Pancreas (tissue), 10 donors: ENCODE measurements around the gene TCEAL2. TPM values are rescaled to one million over a fixed set of nuclear protein-coding genes. Genes with fewer than 3 reads are reported as not detected.
"Not testable (repeated sequence)": the region's sequence is repeated elsewhere in the genome, so short reads cannot be mapped to it uniquely, and the experiment has no call there.

Experiments
- ATAC-seq, 4 donors: fragments of 200-7000 bp; cut with Tn5 transposase; one replicate each; pipeline versions ENCODE4 v1.8.0 to v1.9.1; 2020; ENCODE audit warnings: mild to moderate bottlenecking in 4 of 4, moderate library complexity in 4 of 4
- DNase-seq, 6 donors: peaks; one replicate each; pipeline ENCODE4 v3.0.0-alpha.2; 2020
- FAIRE-seq: peaks from 2 replicates; lab custom pipeline; 2012; peaks lifted over from hg19 to GRCh38; lab: Jason Lieb, UNC
- H3K27ac ChIP-seq, 4 donors: fragments of 200-600 bp; sonication (generic); 1 replicate in 3 of 4; 2 replicates in 1 of 4; pipeline versions ENCODE4 v1.5.0 to v1.8.0; 2020
- H3K27me3 ChIP-seq, 4 donors: fragments of 200-600 bp; one replicate each; pipeline ENCODE4 v1.8.0; 2021
- H3K36me3 ChIP-seq, 3 donors: fragments of 200-600 bp; sonication (generic) in 1 of 3; one replicate each; pipeline versions ENCODE4 v1.5.0 to v1.8.0; 2020 to 2021
- H3K4me1 ChIP-seq, 3 donors: fragments of 200-600 bp; one replicate each; pipeline ENCODE4 v1.8.0; 2021
- H3K4me3 ChIP-seq, 4 donors: fragments of 200-600 bp; sonication (generic) in 2 of 4; one replicate each; pipeline versions ENCODE4 v1.5.0 to v1.8.0; 2020 to 2021
- H3K9me3 ChIP-seq, 4 donors: fragments of 200-600 bp; one replicate each; pipeline ENCODE4 v1.8.0; 2021
- WGBS, 2 donors: extraction: QIAGEN DNeasy Blood & Tissue Kit; methylation state at CpG; one replicate each; pipeline ENCODE4 v1.1.7; 2013; 5-methylcytosine and 5-hydroxymethylcytosine counted together
- intact Hi-C, 3 donors: fragments of 100-400 bp; cut with DNase I; formaldehyde crosslinking; loops; one replicate each; pipeline versions ENCODE4 v1.11.1 to v1.14.2; 2022
- polyA plus RNA-seq, 2 donors: library from polyadenylated mRNA; stranded (reverse); fragments of 200-250 nt; gene quantifications; one replicate each; pipeline ENCODE4 v1.2.3, GENCODE V29; 2013
- total RNA-seq, 6 donors: library from RNA; stranded (reverse); fragmentation: NEBNext Ultra II Directional in 4 of 6; extraction: Animal tissue kit (Norgen Biotek cat#: 25700) in 4 of 6; gene quantifications; one replicate each; pipeline versions ENCODE4 v1.2.1 to v1.2.4, GENCODE V29; 2021 to 2023
- TF ChIP-seq, protein P1 (sequence below), 4 donors: fragments of 200-600 bp; sonication (generic) in 3 of 4; IDR thresholded peaks; one replicate each; pipeline versions ENCODE4 v1.5.0 to v1.8.0; 2021; ENCODE audit warnings: antibody characterized with exemption in 4 of 4
- donor health status: healthy with polysubstance abuse.
- donor health status: DM: no; HTN: no; CAD: no; lungs with moderate emphysema.
- donor health status: DM: no; HTN: no; CAD: no.
- donor health status: control.
- donor health status: control.
- donor health status: Bipolar disorder and iron deficiency.
- donor health status: DM: yes; HTN: yes; CAD: no.
- donor health status: DM: no; HTN: no; CAD: no.
- donor health status: DM: no; HTN: no; CAD: no.
- donor health status: DM: yes; HTN: yes; CAD: no.

Gene TCEAL2
- total RNA-seq: 1 to 10 TPM in 4 of 6 donors, under 1 TPM in 2; 0.37 to 2.3 (median 1.4) TPM
- 10 to 100 TPM in 1 of 2 donors, 1 to 10 TPM in 1; 7.4 to 24.2 TPM for polyA plus RNA-seq

DNA sequence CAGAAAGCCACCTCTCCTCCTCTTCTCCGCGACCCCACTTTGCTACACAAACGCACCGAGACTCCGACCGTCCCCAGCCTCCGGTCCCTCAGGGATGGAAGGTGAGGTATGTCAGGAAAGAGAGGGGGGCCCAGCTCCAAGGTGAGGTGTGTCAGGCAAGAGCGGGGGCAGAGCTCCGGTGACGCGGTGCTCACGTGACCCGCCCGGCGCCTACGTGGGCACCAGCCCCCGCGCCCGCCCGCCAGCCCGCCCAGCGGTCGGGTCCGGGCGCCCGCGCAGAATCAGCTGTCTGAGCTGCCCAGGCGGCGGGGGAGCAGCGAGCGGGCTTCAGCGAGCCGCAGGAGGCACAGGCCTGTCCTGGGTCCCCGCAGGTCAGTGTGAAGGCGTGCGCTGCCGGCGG lies at the start of gene TCEAL2:
Gene TCEAL2 (plus strand): TSS at position 244 of the 400 bp plus-strand sequence. CDS start 1,152 bp downstream, outside the sequence.
- H3K4me3 ChIP-seq: peak within 1 kb of the TSS in 2 of 4 donors; percentile 1 to 18
- H3K36me3 ChIP-seq, H3K4me1 ChIP-seq, FAIRE-seq, intact Hi-C loops, H3K9me3 ChIP-seq, H3K27ac ChIP-seq: not testable (repeated sequence)
- 1 to 27% methylated on average over 28 to 33 of the region's 38 CpGs for WGBS, 2 donors
- peaks cover 0 to 24% (median 0%) of the 10 kb centered on the region in 4 donors for H3K27me3 ChIP-seq
- ATAC-seq: peak; percentile 68 to 89 (median 86)
- DNase-seq: peak in 4 of 6 donors; percentile 10 to 56 (median 16)

DNA sequence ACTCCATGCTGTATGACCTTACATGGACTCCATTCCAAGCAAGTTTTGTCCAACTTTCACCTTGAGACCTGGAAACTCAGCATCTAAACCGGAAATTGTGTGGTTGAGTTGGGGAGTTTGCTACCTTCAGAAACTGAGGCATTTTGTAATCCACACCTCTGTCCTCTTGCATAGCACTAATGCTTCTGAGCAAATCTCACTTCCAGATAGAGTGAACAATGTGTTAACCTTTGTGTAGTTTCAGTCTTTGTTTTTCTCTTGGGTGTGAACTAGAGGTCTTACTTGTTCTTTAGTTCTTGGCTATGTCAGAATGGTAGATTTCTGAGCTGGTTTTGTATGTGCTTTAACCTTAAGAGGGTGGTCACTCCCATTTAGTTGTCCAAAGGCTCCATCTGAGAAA lies 48.1 kb upstream of the TCEAL2 start:
- FAIRE-seq (no peak), DNase-seq (no peak), ATAC-seq (no peak)
- TF ChIP-seq, protein P1, sequence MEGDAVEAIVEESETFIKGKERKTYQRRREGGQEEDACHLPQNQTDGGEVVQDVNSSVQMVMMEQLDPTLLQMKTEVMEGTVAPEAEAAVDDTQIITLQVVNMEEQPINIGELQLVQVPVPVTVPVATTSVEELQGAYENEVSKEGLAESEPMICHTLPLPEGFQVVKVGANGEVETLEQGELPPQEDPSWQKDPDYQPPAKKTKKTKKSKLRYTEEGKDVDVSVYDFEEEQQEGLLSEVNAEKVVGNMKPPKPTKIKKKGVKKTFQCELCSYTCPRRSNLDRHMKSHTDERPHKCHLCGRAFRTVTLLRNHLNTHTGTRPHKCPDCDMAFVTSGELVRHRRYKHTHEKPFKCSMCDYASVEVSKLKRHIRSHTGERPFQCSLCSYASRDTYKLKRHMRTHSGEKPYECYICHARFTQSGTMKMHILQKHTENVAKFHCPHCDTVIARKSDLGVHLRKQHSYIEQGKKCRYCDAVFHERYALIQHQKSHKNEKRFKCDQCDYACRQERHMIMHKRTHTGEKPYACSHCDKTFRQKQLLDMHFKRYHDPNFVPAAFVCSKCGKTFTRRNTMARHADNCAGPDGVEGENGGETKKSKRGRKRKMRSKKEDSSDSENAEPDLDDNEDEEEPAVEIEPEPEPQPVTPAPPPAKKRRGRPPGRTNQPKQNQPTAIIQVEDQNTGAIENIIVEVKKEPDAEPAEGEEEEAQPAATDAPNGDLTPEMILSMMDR (IDR thresholded peaks at IDR 0.05): no peak
- no peaks in the 10 kb centered on the region for H3K9me3 ChIP-seq
- peaks cover 0 to 17% (median 4%) of the 10 kb centered on the region in 4 donors for H3K27me3 ChIP-seq
- H3K4me3 ChIP-seq: no peak overlapping the region
- no peaks in the 10 kb centered on the region for H3K4me1 ChIP-seq
- no peaks in the 10 kb centered on the region for H3K36me3 ChIP-seq
- intact Hi-C loops: no loop called here
- WGBS, 2 donors: 42 to 64% methylated on average over 1 of the region's 1 CpG
- no peak overlapping the region for H3K27ac ChIP-seq

DNA sequence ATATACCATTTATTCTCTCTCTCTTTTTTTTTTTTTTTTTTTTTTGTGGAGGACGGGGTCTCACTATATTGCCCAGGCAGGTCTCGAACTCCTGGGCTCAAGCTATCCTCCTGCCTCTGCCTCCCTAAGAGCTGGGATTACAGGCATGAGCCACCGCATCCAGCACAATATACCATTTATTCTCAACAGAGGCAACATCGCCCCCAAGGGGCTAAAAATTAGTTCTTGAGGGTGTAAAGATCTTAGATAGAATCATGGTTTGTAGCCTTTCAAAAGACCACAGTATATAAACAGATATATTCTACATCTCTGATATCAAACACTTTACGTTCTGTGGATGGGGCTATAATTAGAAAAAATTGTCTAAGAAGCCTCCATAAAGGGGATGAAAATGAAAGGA lies 39.8 kb upstream of the TCEAL2 start:
- Histone ChIP-seq H3K36me3 (no peaks in the 10 kb centered on the region), H3K27me3 (peaks cover 0 to 16% (median 3%) of the 10 kb centered on the region in 4 donors), H3K4me1 (no peaks in the 10 kb centered on the region), H3K9me3 (no peaks in the 10 kb centered on the region), H3K4me3 (no peak overlapping the region), H3K27ac (no peak overlapping the region)
- DNase-seq (no peak), FAIRE-seq (no peak), ATAC-seq (no peak)
- WGBS, 2 donors: 31 to 34% methylated on average over 4 to 5 of the region's 5 CpGs
- intact Hi-C loops: no loop called here
- TF ChIP-seq, protein P1 (IDR thresholded peaks at IDR 0.05): no peak

DNA sequence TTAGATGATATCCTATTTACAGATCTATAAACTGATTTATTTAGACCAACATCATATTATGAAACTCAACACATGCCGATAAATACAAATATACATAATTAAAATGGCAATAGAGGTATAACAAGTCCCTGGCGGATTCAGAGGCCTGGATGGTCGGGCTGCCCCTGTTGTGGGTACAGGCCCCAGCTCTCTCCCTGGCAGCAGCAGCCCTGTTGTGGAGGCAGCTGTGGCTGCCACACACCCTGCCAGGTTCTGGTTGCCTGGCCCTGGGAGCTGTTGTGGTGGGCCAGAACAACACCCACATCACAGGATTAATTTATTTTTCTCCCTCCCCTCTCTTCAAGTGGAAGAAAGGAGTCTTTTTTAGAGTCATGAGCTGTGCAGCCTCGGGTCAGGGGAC lies 12.1 kb upstream of the TCEAL2 start:
- H3K4me3 ChIP-seq: no peak overlapping the region
- no peak for ATAC-seq
- peaks cover 0 to 8% (median 0%) of the 10 kb centered on the region in 4 donors for H3K27me3 ChIP-seq
- no peaks in the 10 kb centered on the region for H3K4me1 ChIP-seq
- FAIRE-seq: no peak
- no peaks in the 10 kb centered on the region for H3K36me3 ChIP-seq
- 63 to 70% methylated on average over 4 of the region's 4 CpGs for WGBS, 2 donors
- TF ChIP-seq, protein P1 (IDR thresholded peaks at IDR 0.05): no peak
- H3K27ac ChIP-seq: no peak overlapping the region
- intact Hi-C loops: no loop called here
- H3K9me3 ChIP-seq: peaks cover 0 to 4% (median 0%) of the 10 kb centered on the region in 4 donors
- no peak for DNase-seq

DNA sequence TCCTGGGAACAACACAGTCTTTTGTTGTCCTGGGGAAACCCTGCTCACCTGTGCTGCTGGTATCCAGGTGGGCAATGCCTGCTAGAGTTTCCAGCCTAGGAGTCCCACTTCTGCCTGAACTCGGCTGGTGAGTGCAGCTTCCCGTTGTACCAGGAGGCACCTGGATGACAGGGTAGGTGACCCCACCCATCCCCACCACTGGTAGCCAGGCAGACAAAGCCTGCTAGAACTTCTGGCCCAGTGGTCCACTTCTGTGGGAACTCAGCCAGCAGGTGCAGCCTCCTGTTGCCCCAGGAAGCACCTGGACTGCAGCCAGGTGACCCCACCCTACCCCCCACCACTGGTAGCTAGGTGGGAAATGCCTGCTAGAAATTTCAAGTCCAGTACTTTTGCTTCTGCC lies 9.7 kb upstream of the TCEAL2 start:
- peak in 2 of 6 donors; percentile 15 to 48 for DNase-seq
- intact Hi-C loops: no loop called here
- no peak overlapping the region for H3K27ac ChIP-seq
- no peak overlapping the region for H3K4me3 ChIP-seq
- TF ChIP-seq, protein P1 (IDR thresholded peaks at IDR 0.05): no peak
- peak in 1 of 4 donors; percentile 71 for ATAC-seq
- WGBS, 2 donors: 24 to 41% methylated on average over 2 of the region's 2 CpGs
- H3K36me3 ChIP-seq: no peaks in the 10 kb centered on the region
- peaks cover 0 to 8% (median 0%) of the 10 kb centered on the region in 4 donors for H3K27me3 ChIP-seq
- H3K9me3 ChIP-seq: peaks cover 0 to 4% (median 0%) of the 10 kb centered on the region in 4 donors
- H3K4me1 ChIP-seq: no peaks in the 10 kb centered on the region
- FAIRE-seq: no peak

DNA sequence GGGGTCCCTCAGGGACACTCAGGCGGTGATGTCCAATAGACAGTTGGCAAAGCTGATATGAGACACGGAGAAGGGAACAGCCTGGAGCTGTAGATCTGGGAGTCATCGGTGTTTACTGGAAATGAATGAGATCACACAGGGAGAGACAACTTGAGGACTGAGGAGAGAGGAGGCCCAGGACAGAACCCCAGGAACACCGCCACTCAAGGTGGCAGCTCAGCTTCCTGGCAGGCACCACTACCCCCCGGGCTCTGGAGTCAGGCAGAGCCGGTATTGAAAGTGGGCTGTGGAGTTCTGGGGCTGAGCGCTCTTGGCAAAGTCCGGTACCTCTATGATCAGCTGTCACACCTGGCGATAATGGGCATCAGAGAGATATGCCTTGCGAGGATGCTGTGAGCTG lies 465 bp upstream of the TCEAL2 start:
- H3K27ac ChIP-seq, intact Hi-C loops, H3K9me3 ChIP-seq, H3K36me3 ChIP-seq, DNase-seq, H3K4me1 ChIP-seq, FAIRE-seq: not testable (repeated sequence)
- H3K4me3 ChIP-seq: peak overlapping the region in 2 of 4 donors; percentile 1 to 18
- H3K27me3 ChIP-seq: peaks cover 0 to 20% (median 0%) of the 10 kb centered on the region in 4 donors
- ATAC-seq: peak in 3 of 4 donors; percentile 32 to 42 (median 34)
- WGBS, 2 donors: 5 to 35% methylated on average over 8 to 9 of the region's 10 CpGs

DNA sequence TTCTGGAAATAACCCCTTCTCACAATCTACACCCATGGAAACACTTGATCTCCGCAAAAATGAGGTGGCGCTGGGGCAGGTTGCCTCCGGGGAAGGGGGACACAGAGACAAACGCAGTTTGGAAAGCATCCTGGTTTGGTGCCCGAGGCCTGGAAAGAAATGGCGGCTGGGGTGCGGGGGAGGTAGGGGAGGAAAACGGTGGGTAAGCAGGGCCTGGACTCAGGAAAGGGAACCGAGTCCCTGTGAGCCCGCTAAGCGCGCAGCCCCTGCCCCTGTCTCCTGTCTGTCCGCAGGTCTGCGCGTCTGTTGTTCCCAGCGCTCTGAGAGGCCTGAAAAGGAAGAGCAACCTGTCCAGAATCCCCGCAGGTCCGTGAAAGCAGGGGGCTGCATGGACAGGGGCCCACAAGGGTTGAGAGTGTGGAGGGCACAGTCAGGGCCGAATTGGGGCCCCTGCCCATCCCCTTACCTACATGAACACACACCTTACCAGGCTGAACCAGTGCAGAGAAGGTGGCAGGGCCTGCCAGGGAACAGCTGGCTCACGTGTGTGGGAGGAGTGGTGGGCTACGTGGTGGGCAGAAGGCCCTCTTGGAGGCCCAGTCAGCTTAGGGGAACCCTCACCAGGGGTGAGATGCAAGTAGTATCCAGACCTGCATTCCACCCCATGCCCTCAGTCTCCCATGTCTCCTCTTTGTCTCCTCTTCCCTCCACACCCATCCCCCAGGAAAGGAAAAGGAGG lies 770 bp downstream of the TCEAL2 start:
- 49 to 50% methylated on average over 17 to 21 of the region's 21 CpGs for WGBS, 2 donors
- DNase-seq, FAIRE-seq, H3K27ac ChIP-seq, intact Hi-C loops, H3K4me1 ChIP-seq, H3K36me3 ChIP-seq, H3K9me3 ChIP-seq: not testable (repeated sequence)
- peaks cover 0 to 24% (median 0%) of the 10 kb centered on the region in 4 donors for H3K27me3 ChIP-seq
- ATAC-seq: peak in 2 of 4 donors; percentile 12 to 17
- H3K4me3 ChIP-seq: peak overlapping the region in 1 of 4 donors; percentile 18
